Esophagus (tissue), 2 donors: ENCODE measurements around the gene KCNK16. TPM values are rescaled to one million over a fixed set of nuclear protein-coding genes. Genes with fewer than 3 reads are reported as not detected.

Experiments used
- H3K27ac ChIP-seq, 2 donors: one replicate each; pipeline ENCODE4 v1.5.1; 2013; ENCODE audit warnings: low read depth in 2 of 2, mild to moderate bottlenecking in 2 of 2, inconsistent platforms in 1 of 2, low read length in 1 of 2, moderate library complexity in 1 of 2
- H3K27me3 ChIP-seq, 2 donors: one replicate each; pipeline ENCODE4 v1.6.1; 2013; ENCODE audit warnings: low read length in 2 of 2, control low read depth in 1 of 2, mild to moderate bottlenecking in 1 of 2; ENCODE audit not compliant: insufficient read depth in 2 of 2, control insufficient read depth in 1 of 2
- H3K36me3 ChIP-seq, 2 donors: one replicate each; pipeline ENCODE4 v1.6.1; 2013; ENCODE audit warnings: low read length in 1 of 2; ENCODE audit not compliant: control insufficient read depth in 2 of 2, insufficient read depth in 2 of 2
- H3K4me1 ChIP-seq, 2 donors: one replicate each; pipeline ENCODE4 v1.6.1; 2013; ENCODE audit warnings: low read length in 1 of 2; ENCODE audit not compliant: control insufficient read depth in 2 of 2, insufficient read depth in 2 of 2
- H3K4me3 ChIP-seq, 2 donors: one replicate each; pipeline ENCODE4 v1.5.1; 2013; ENCODE audit warnings: low read length in 2 of 2, mild to moderate bottlenecking in 2 of 2, low read depth in 1 of 2, moderate library complexity in 1 of 2
- H3K9me3 ChIP-seq, 2 donors: one replicate each; pipeline ENCODE4 v1.6.1; 2013; ENCODE audit warnings: mild to moderate bottlenecking in 2 of 2, low read depth in 1 of 2, low read length in 1 of 2, moderate library complexity in 1 of 2; ENCODE audit not compliant: control insufficient read depth in 2 of 2, insufficient read depth in 1 of 2
- WGBS, 2 donors: extraction: QIAGEN DNeasy Blood & Tissue Kit; methylation state at CpG; one replicate each; pipeline ENCODE4 v1.1.7; 2013; 5-methylcytosine and 5-hydroxymethylcytosine counted together
- polyA plus RNA-seq, 2 donors: library from polyadenylated mRNA; stranded (reverse); fragments of 200-250 nt; gene quantifications; one replicate each; pipeline ENCODE4 v1.2.3, GENCODE V29; 2013
- donor health status: healthy with polysubstance abuse.
- donor health status: Bipolar disorder and iron deficiency.

The KCNK16 gene
- polyA plus RNA-seq, 2 donors = not detected

- Histone ChIP-seq H3K27ac (no peak overlapping the region), H3K36me3 (no peaks in the 10 kb centered on the region), H3K4me1 (peaks cover 4 to 8% of the 10 kb centered on the region in 2 donors), H3K27me3 (no peaks in the 10 kb centered on the region), H3K4me3 (no peak overlapping the region), H3K9me3 (no peaks in the 10 kb centered on the region)
- 59 to 63% methylated on average over 14 of the region's 14 CpGs for WGBS, 2 donors
Observed at GRCh38 chr6:39342692-39343395, 20.3 kb upstream of the KCNK16 start.

- Histone ChIP-seq H3K4me1 (peaks cover 4 to 8% of the 10 kb centered on the region in 2 donors), H3K27me3 (no peaks in the 10 kb centered on the region), H3K36me3 (no peaks in the 10 kb centered on the region), H3K27ac (no peak overlapping the region), H3K4me3 (no peak overlapping the region), H3K9me3 (no peaks in the 10 kb centered on the region)
- 82 to 85% methylated on average over 5 of the region's 5 CpGs for WGBS, 2 donors
Observed at GRCh38 chr6:39341937-39342336, 19.4 kb upstream of the KCNK16 start.

- Histone ChIP-seq H3K9me3 (no peaks in the 10 kb centered on the region), H3K36me3 (no peaks in the 10 kb centered on the region), H3K27ac (no peak overlapping the region), H3K4me3 (no peak overlapping the region), H3K27me3 (no peaks in the 10 kb centered on the region), H3K4me1 (peaks cover 4 to 8% of the 10 kb centered on the region in 2 donors)
- WGBS, 2 donors = 84 to 89% methylated on average over 3 of the region's 3 CpGs
Observed at GRCh38 chr6:39341352-39341751, 18.9 kb upstream of the KCNK16 start.

DNA sequence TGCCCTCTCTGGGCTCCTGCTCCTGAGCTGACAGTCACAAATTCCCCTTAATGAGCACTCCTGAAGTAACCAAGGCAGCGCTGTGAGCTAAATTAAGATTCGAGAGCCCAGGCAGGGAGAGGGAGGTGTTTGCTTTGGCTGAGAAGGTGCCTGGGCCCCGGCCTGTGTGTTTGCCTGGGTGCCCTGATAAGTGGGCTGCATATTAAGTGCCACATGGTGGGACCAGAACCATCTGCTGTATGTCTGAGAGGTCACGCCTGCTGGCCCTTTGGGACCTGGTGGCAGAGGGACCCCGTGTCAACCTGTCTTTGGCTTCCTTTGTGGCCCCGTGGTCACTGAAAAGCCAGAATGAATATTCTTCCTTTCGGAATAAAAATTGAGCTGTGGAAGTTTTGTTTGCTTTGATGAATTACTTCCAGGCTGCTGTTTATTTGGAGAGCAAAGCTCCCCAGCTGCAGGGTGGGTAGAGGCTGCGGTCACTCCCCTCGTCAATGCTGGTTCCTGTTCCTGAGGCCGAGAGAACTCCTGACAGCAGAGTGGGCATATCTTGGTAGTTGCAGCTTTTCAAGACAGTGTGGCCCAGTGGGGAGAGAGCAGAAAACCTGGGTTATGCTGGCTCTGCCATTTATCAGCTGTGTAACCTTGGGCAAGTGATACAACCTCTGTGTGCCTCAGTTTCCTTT is 17.5 kb upstream of the KCNK16 start:
- Histone ChIP-seq H3K9me3 (no peaks in the 10 kb centered on the region), H3K4me3 (no peak overlapping the region), H3K36me3 (no peaks in the 10 kb centered on the region), H3K4me1 (peaks cover 4 to 6% of the 10 kb centered on the region in 2 donors), H3K27me3 (no peaks in the 10 kb centered on the region), H3K27ac (no peak overlapping the region)
- 18 to 27% methylated on average over 10 of the region's 10 CpGs for WGBS, 2 donors

GRCh38 chr6:39339096-39339867 is 16.8 kb upstream of the KCNK16 start:
- Histone ChIP-seq H3K27me3 (no peaks in the 10 kb centered on the region), H3K9me3 (no peaks in the 10 kb centered on the region), H3K27ac (no peak overlapping the region), H3K4me1 (peaks cover 4 to 6% of the 10 kb centered on the region in 2 donors), H3K4me3 (no peak overlapping the region), H3K36me3 (no peaks in the 10 kb centered on the region)
- 46 to 50% methylated on average over 9 of the region's 9 CpGs for WGBS, 2 donors

- Histone ChIP-seq H3K4me1 (peaks cover 4 to 6% of the 10 kb centered on the region in 2 donors), H3K36me3 (no peaks in the 10 kb centered on the region), H3K4me3 (no peak overlapping the region), H3K27me3 (no peaks in the 10 kb centered on the region), H3K27ac (no peak overlapping the region), H3K9me3 (no peaks in the 10 kb centered on the region)
- WGBS, 2 donors = 59 to 72% methylated on average over 5 of the region's 5 CpGs
Observed at GRCh38 chr6:39338397-39338796, 15.9 kb upstream of the KCNK16 start.

GRCh38 chr6:39335780-39336545 is 13.5 kb upstream of the KCNK16 start:
- H3K27ac ChIP-seq = no peak overlapping the region
- no peaks in the 10 kb centered on the region for H3K9me3 ChIP-seq
- H3K4me1 ChIP-seq = peaks cover 3 to 4% of the 10 kb centered on the region in 2 donors
- H3K27me3 ChIP-seq = no peaks in the 10 kb centered on the region
- no peaks in the 10 kb centered on the region for H3K36me3 ChIP-seq
- no peak overlapping the region for H3K4me3 ChIP-seq
- WGBS, 2 donors = 43 to 51% methylated on average over 5 of the region's 5 CpGs

DNA sequence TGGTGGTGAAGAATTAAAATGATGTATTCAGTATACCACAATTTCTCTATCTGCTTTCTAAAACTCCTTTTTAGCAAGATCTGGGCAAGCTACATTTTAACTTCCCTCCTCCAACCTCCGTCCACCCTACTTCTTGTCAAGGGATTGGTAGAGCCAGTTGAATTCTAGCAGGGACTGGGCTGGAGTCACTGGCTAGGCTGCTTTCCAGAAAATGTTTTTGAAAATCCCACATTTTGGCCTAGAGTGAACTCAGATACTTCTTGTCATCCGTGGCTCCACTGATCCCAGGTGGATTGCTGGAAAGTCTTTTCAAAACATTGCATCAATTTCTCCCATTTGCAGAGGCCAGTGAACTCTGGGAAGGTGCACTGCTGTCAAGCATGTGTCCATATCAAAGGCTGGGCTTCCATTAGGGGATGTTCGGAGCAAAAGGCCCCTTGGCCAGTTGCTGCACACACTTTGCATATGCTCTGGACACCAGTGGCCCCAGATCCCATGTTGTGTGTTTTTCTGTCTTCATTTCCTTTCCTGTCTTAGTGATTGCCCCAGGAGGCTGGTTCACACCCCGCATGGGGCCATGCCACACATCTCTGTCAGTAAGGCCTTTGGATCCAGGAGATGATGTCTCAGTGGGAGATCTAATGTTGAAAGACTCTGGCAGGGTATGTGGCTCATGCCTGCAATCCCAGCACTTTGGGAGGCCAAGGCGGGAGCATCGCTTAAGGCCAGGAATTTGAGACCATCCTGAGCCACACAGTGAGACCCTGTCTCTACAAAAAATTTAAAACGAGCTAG is 11.3 kb upstream of the KCNK16 start:
- Histone ChIP-seq H3K4me1 (no peaks in the 10 kb centered on the region), H3K27ac (no peak overlapping the region)
- 82 to 83% methylated on average over 7 of the region's 7 CpGs for WGBS, 2 donors

More for the DNA sequence above, 11.3 kb upstream of the KCNK16 start:
- no peaks in the 10 kb centered on the region for H3K36me3 ChIP-seq
- no peak overlapping the region for H3K4me3 ChIP-seq
- no peaks in the 10 kb centered on the region for H3K9me3 ChIP-seq
- H3K27me3 ChIP-seq = no peaks in the 10 kb centered on the region
